ENCODE data around the gene CCDC182. TPM values are rescaled to one million over a fixed set of nuclear protein-coding genes. Genes with fewer than 3 reads are reported as not detected.

The CCDC182 gene
- total and polyA plus RNA-seq, 2 of the 13 experiments (the other 11 are each of a cell fraction or from before 2014, with no cell fraction given) = not detected

GRCh38 chr17:57713140-57713539 is 32.0 kb downstream of the CCDC182 start:
- DNase-seq (ENCODE audit: low spot score) (no peak), ATAC-seq (no peak), FAIRE-seq (no peak)
- Histone ChIP-seq H4K20me1 (ENCODE audit: insufficient read depth, low read length) (no peaks in the 10 kb centered on the region), H2AFZ (ENCODE audit: low read length) (no peak overlapping the region), H3K4me2 (ENCODE audit: low read depth, low read length) (no peak overlapping the region), H3K4me1 (ENCODE audit: insufficient read depth, low read length) (no peaks in the 10 kb centered on the region), H3K27me3 (ENCODE audit: control insufficient read depth in 1 of 2, insufficient read depth in 2 of 2, low read length in 2 of 2) (peaks cover 4 to 51% of the 10 kb centered on the region in 2 experiments; a peak in 4 of 5 replicates), H3K36me3 (replicated peaks in 1 of 2; ENCODE audit: control insufficient read depth in 1 of 2, insufficient read depth in 2 of 2, low read length in 2 of 2) (no peaks in the 10 kb centered on the region), H3K27ac (ENCODE audit: extremely low read length, insufficient read depth, low read length) (no peak overlapping the region), H3K9ac (ENCODE audit: insufficient read depth, low read depth, low read length) (no peak overlapping the region), H3K9me3 (ENCODE audit: low read length) (no peaks in the 10 kb centered on the region), H3K4me3 (replicated peaks in 1 of 3; ENCODE audit: insufficient read depth in 1 of 3, low read depth in 2 of 3, low read length in 3 of 3) (no peak overlapping the region), H3K79me2 (ENCODE audit: insufficient read depth, low read length) (no peaks in the 10 kb centered on the region)
- ChIA-PET POLR2A (no interaction called here), CTCF (ENCODE audit: low intra/inter-chr PET ratio, low total read pairs) (no interaction called here)
- in situ Hi-C loops (cut with HindIII; ENCODE audit: extremely low pct_ligation_motif_present, low pct_unique_long_range_greater_than_20kb) (no loop called here), intact Hi-C loops (cut with micrococcal nuclease; ENCODE audit: unreplicated experiment) (no loop called here)
- BruUV-seq (replicated peaks) = no TSS peak
- 27% methylated on average over 7 of the region's 7 CpGs for WGBS (ENCODE audit: low lambda C conversion rate)
- TF ChIP-seq THAP11 (CRISPR knock-in tag; IDR thresholded peaks at IDR 0.05) (no peak), FOXJ3 (CRISPR knock-in tag; IDR thresholded peaks at IDR 0.05; ENCODE audit: borderline replicate concordance) (no peak), U2AF1 (optimal IDR thresholded peaks at IDR 0.05; ENCODE audit: low read depth, low read length) (no peak), ZNF121 (CRISPR knock-in tag; IDR thresholded peaks at IDR 0.05) (no peak), ZMYM3 (CRISPR knock-in tag; IDR thresholded peaks at IDR 0.05) (no peak), RFXANK (CRISPR knock-in tag; IDR thresholded peaks at IDR 0.05) (no peak), ZNF672 (CRISPR knock-in tag; IDR thresholded peaks at IDR 0.05) (no peak), DBP (CRISPR knock-in tag; IDR thresholded peaks at IDR 0.05; ENCODE audit: not compliant biosample characterization) (no peak), ZNF296 (CRISPR knock-in tag; conservative IDR thresholded peaks at IDR 0.05) (no peak), ZSCAN20 (CRISPR knock-in tag; IDR thresholded peaks at IDR 0.05; ENCODE audit: borderline replicate concordance) (no peak), ZNF33A (CRISPR knock-in tag; IDR thresholded peaks at IDR 0.05; ENCODE audit: borderline replicate concordance) (no peak), ZIK1 (CRISPR knock-in tag; IDR thresholded peaks at IDR 0.05; ENCODE audit: borderline replicate concordance, low read depth) (no peak), ZBTB21 (CRISPR knock-in tag; IDR thresholded peaks at IDR 0.05) (no peak), ZNF383 (CRISPR knock-in tag; IDR thresholded peaks at IDR 0.05; ENCODE audit: borderline replicate concordance) (no peak), KDM3A (CRISPR knock-in tag; IDR thresholded peaks at IDR 0.05; ENCODE audit: low read depth) (no peak)
- TF ChIP-seq, protein P1, sequence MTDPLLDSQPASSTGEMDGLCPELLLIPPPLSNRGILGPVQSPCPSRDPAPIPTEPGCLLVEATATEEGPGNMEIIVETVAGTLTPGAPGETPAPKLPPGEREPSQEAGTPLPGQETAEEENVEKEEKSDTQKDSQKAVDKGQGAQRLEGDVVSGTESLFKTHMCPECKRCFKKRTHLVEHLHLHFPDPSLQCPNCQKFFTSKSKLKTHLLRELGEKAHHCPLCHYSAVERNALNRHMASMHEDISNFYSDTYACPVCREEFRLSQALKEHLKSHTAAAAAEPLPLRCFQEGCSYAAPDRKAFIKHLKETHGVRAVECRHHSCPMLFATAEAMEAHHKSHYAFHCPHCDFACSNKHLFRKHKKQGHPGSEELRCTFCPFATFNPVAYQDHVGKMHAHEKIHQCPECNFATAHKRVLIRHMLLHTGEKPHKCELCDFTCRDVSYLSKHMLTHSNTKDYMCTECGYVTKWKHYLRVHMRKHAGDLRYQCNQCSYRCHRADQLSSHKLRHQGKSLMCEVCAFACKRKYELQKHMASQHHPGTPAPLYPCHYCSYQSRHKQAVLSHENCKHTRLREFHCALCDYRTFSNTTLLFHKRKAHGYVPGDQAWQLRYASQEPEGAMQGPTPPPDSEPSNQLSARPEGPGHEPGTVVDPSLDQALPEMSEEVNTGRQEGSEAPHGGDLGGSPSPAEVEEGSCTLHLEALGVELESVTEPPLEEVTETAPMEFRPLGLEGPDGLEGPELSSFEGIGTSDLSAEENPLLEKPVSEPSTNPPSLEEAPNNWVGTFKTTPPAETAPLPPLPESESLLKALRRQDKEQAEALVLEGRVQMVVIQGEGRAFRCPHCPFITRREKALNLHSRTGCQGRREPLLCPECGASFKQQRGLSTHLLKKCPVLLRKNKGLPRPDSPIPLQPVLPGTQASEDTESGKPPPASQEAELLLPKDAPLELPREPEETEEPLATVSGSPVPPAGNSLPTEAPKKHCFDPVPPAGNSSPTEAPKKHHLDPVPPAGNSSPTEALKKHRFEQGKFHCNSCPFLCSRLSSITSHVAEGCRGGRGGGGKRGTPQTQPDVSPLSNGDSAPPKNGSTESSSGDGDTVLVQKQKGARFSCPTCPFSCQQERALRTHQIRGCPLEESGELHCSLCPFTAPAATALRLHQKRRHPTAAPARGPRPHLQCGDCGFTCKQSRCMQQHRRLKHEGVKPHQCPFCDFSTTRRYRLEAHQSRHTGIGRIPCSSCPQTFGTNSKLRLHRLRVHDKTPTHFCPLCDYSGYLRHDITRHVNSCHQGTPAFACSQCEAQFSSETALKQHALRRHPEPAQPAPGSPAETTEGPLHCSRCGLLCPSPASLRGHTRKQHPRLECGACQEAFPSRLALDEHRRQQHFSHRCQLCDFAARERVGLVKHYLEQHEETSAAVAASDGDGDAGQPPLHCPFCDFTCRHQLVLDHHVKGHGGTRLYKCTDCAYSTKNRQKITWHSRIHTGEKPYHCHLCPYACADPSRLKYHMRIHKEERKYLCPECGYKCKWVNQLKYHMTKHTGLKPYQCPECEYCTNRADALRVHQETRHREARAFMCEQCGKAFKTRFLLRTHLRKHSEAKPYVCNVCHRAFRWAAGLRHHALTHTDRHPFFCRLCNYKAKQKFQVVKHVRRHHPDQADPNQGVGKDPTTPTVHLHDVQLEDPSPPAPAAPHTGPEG (CRISPR knock-in tag; IDR thresholded peaks at IDR 0.05) = no peak

All from HepG2 (cell line).